ENCODE results near the gene MYH11.

The MYH11 gene

GRCh38 chr16:15772579-15773293, 84.1 kb downstream of the MYH11 start:
- in situ Hi-C loops (cut with MboI; ENCODE audit: low pct_unique_long_range_greater_than_20kb, low sequenced_read_pairs, unreplicated experiment), result no loop called here
- TF ChIP-seq, protein P1, sequence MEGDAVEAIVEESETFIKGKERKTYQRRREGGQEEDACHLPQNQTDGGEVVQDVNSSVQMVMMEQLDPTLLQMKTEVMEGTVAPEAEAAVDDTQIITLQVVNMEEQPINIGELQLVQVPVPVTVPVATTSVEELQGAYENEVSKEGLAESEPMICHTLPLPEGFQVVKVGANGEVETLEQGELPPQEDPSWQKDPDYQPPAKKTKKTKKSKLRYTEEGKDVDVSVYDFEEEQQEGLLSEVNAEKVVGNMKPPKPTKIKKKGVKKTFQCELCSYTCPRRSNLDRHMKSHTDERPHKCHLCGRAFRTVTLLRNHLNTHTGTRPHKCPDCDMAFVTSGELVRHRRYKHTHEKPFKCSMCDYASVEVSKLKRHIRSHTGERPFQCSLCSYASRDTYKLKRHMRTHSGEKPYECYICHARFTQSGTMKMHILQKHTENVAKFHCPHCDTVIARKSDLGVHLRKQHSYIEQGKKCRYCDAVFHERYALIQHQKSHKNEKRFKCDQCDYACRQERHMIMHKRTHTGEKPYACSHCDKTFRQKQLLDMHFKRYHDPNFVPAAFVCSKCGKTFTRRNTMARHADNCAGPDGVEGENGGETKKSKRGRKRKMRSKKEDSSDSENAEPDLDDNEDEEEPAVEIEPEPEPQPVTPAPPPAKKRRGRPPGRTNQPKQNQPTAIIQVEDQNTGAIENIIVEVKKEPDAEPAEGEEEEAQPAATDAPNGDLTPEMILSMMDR (IDR thresholded peaks at IDR 0.05; ENCODE audit: extremely low read depth, insufficient read depth, missing control alignments), result no peak

GRCh38 chr16:15771694-15772093, 85.1 kb downstream of the MYH11 start:
- in situ Hi-C loops (cut with MboI; ENCODE audit: low pct_unique_long_range_greater_than_20kb, low sequenced_read_pairs, unreplicated experiment), result no loop called here
- TF ChIP-seq, protein P1 (IDR thresholded peaks at IDR 0.05; ENCODE audit: extremely low read depth, insufficient read depth, missing control alignments), result no peak

More at GRCh38 chr16:15772579-15773293, 84.1 kb downstream of the MYH11 start:
- no peak for DNase-seq (ENCODE audit: low spot score)

DNA sequence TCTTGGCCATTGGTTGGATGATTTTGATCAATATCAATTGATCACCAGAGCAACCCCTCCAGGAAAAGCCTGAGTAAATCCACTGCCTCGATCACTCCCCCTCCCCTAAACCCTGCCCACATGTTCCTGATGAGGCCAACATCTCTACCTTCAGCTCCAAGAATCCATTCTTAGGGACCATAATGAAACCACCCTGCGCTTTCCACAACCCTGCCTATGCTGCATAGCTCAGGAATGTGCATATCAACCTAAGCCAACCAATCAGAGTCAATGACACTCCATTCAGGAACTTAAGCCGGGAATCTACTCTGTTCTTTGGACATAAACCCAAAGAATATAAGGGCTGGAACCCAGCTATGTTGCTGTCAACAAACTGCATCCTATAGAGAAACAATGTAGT, 86.3 kb downstream of the MYH11 start:
- in situ Hi-C loops (cut with MboI; ENCODE audit: low pct_unique_long_range_greater_than_20kb, low sequenced_read_pairs, unreplicated experiment), result no loop called here
- no peak for DNase-seq (ENCODE audit: low spot score)
- TF ChIP-seq, protein P1 (IDR thresholded peaks at IDR 0.05; ENCODE audit: extremely low read depth, insufficient read depth, missing control alignments), result no peak

More at GRCh38 chr16:15771694-15772093, 85.1 kb downstream of the MYH11 start:
- DNase-seq (ENCODE audit: low spot score), result no peak

DNA sequence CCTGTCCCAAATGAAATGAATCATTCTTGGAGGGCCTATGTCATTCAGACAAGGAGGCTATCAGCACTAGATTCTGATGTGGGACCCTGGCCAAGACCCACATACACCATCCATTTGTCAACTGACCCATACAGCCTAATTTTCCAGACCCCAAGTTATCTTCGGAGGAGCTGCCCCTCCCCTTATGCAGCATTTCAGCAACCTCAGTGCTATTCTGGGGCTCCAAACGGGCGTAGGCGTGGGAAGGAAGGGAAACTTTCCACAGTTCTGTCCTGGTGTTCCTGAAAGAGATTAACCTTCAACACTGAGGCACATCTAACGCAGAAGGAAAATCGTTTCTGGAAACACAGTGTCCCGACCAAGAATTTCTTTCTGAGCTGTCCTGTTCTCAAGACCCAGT, 86.7 kb downstream of the MYH11 start:
- TF ChIP-seq, protein P1 (IDR thresholded peaks at IDR 0.05; ENCODE audit: extremely low read depth, insufficient read depth, missing control alignments), result no peak
- in situ Hi-C loops (cut with MboI; ENCODE audit: low pct_unique_long_range_greater_than_20kb, low sequenced_read_pairs, unreplicated experiment), result no loop called here
- no peak for DNase-seq (ENCODE audit: low spot score)

- in situ Hi-C loops (cut with MboI; ENCODE audit: low pct_unique_long_range_greater_than_20kb, low sequenced_read_pairs, unreplicated experiment), result loop anchor here (10.0 kb wide), 1 partner anchor 356 kb away; no protein-coding TSS in a partner anchor
- DNase-seq (ENCODE audit: low spot score), result no peak
- TF ChIP-seq, protein P1 (IDR thresholded peaks at IDR 0.05; ENCODE audit: extremely low read depth, insufficient read depth, missing control alignments), result no peak
Observed at GRCh38 chr16:15769239-15769638, 87.6 kb downstream of the MYH11 start.

- TF ChIP-seq, protein P1 (IDR thresholded peaks at IDR 0.05; ENCODE audit: extremely low read depth, insufficient read depth, missing control alignments), result no peak
- in situ Hi-C loops (cut with MboI; ENCODE audit: low pct_unique_long_range_greater_than_20kb, low sequenced_read_pairs, unreplicated experiment), result loop anchor here (10.0 kb wide), 1 partner anchor 357 kb away; no protein-coding TSS in a partner anchor
- DNase-seq (ENCODE audit: low spot score), result no peak
Observed at GRCh38 chr16:15768201-15768600, 88.6 kb downstream of the MYH11 start.
